GM21576 (cell line): ENCODE results near the gene DNAJA2.
"Not testable (repeated sequence)": the region's sequence is repeated elsewhere in the genome, so short reads cannot be mapped to it uniquely, and the experiment has no call there.

Source experiments
- ATAC-seq: cut with Tn5 transposase; IDR thresholded peaks from one replicate; pipeline ENCODE4 v1.9.1; 2021; ENCODE audit warnings: mild to moderate bottlenecking, moderate library complexity; ENCODE audit not compliant: unreplicated experiment

DNAJA2 gene

GRCh38 chr16:46975908-46976470 lies 2.5 kb upstream of the DNAJA2 start:
- ATAC-seq, result no peak

GRCh38 chr16:46975165-46975564 lies 1.7 kb upstream of the DNAJA2 start:
- no peak for ATAC-seq

DNA sequence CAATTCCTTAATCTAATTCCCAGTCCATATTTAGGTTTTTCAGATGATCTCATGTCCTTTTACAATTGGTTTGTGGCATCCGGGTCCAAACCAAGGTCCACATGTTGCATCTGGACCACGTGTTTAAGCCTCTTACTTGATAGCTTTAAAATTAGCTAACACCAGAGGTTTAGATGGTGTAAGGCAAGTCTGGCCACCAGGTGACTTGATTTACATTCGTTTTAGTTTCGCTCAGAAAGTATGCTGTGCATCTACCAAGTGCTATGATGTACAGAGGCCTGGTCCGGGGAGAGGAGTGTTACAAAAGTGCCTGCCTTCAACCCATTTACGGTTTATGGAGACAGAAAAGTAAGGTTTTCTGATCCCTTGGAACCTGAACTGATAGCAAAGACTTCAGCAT lies 878 bp upstream of the DNAJA2 start:
- ATAC-seq, result peak; percentile 29

DNA sequence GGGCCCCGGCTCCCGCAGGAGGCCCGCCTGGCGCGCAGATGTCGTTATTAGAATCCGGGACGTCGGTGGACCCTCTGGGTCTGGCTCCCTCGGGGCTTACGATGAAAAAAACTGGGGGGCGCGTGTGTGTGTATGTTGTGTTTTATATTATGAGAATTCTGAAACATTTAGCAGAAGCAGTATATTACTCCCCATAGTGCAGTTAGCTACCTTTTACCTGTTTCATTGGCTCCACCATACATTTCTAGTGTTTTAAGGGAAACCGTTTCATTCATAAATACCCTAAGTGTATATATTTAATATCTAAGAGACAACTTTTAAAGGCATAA lies 486 bp upstream of the DNAJA2 start:
- ATAC-seq, result no peak

- peak; percentile 44 for ATAC-seq
Measured at GRCh38 chr16:46972429-46973206, 856 bp downstream of the DNAJA2 start.

GRCh38 chr16:46971271-46971670 lies 2.2 kb downstream of the DNAJA2 start:
- ATAC-seq, result no peak

DNA sequence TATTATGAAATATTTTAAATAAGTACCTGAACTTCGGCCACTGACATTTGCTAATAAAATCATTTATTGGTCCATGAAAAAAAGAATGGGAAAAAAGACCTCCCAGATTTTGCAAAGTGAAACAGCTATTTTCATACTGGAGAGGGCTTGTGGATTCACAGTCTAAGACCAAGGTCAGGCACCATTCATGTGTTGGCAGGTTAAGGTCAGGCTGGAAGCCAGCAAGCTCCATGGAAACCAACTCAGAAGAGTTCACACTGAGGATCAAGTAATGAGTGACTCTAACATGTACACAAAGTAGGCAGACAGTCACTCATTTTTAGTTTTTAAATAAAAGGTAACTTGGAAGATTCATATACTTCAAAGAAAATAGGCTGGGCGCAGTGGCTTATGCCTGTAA lies 3.4 kb downstream of the DNAJA2 start:
- ATAC-seq, result no peak

DNA sequence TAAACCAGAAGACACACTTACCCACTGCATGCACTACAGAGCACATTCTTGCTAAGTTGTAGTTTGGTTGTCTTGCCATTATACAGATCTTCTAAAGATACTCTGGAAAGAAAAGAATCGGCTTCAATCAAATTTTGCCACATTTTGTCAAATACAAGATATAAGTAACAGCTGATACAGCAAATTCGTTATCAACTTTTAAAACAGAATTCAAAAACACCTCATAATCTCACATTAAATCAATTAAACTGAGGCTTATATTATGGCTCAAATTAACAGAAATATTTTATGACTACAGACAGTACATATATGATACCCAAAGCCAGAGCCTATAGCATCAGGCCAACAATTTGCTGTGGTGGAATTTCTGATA lies 5.4 kb downstream of the DNAJA2 start:
- no peak for ATAC-seq

DNA sequence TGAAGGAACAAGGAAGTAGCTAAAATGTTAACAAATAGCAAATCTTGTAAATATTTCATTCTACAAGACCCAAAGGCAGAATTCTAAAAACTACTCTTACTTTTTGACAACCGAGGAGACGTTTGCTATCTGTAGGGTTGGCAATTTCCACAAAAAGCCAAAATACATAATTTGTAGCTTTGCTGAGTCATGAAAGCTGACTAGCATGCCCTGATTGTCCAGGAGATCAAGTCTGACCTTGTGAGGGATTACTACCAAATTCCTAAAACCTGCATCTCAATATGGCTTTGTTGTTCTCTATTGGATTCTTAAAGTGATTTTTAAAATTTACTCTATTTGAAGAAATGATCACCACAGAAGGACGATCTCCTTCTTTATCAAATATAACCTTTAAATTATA lies 10.8 kb downstream of the DNAJA2 start:
- ATAC-seq, result no peak

DNA sequence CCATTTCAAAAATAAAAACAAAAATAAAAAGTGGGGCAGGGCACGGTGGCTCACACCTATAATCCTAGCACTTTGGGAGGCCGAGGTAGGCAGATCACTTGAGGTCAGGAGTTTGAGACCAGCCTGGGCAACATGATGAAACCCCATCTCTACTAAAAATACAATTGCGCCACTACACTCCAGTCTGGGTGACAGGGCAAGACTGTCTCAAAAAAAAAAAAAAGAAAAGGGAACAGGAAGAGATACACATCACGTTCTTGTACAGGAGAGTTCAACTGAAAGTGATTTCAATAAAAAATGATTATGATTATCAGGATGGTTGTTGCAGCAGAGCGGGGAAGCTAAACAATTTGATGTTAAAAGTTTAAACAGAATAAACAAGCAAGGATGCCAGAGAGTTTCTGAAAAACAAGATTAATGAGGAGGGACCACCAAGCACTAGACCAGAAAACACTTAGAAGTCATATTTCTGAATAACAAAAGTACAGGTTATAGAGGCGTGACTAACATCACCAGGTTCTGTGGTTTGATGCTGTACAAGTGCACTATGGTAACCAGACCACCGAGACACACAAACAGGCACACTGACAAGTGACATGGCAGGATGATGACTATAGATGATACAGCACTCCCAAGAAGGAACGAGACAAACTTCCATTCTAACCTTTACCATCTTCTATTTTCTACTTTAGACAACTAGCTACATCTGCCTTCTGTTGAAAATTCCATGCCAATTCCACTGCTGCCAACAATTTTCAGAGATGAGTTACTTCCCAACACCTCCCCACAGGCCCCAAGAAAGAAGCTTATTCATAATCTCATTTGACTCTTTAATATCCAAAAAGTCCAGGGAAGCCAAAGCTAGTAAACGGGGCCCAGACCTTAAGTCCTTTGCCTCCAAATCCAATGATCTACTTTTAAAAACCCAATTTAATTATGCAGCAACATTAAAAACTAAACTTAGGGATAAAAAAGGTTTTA lies 11.8 kb downstream of the DNAJA2 start:
- peak; percentile 50 for ATAC-seq

DNA sequence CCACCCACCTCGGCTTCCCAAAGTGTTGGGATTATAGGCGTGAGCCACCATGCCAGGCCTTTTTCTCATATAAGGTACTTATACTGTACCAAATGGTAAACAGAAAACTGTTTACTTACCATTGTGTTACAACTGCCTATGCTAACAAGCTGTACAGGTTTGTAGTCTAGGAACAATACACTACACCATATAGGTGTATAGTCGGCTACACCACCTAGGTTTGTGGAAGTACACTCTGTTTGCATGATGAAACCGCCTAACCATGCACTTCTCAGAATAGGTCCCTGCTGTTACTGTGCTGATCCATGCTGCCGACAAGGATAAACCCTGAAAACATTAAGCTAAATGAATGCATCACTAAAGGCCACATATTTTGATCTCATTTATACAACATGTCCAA lies 18.9 kb downstream of the DNAJA2 start:
- no peak for ATAC-seq

GRCh38 chr16:46950009-46950408 lies 23.5 kb downstream of the DNAJA2 start:
- ATAC-seq, result no peak

DNA sequence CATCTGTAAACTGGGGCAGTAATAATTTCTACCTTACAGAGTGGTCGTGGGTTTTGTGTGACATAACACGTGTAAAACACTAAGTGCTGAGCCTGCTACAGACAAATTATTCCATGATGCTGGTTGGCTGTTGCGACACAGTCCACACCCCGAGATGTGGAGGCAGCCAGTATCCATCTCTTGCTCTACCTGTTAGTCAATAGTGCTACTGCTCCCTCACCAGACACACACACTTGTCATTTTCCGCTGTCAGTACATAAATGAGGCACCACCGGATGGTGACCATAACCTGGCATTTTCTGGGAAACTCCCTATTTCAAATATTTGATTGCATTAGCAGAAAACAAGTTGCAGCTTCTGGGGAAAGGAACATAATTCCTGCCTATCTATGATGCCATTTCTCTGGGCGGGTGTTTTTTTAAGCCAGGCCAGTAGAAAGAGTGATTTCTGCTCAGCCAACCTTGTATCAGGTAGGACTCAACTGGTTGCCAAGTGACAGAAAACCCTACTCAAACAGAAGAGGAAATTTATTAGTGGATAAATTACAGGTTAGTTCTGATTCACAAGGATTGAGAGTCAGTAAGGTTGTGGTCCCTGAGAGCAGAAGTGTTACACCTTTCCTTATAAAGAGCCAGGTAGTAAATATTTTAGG lies 24.1 kb downstream of the DNAJA2 start:
- no peak for ATAC-seq

DNA sequence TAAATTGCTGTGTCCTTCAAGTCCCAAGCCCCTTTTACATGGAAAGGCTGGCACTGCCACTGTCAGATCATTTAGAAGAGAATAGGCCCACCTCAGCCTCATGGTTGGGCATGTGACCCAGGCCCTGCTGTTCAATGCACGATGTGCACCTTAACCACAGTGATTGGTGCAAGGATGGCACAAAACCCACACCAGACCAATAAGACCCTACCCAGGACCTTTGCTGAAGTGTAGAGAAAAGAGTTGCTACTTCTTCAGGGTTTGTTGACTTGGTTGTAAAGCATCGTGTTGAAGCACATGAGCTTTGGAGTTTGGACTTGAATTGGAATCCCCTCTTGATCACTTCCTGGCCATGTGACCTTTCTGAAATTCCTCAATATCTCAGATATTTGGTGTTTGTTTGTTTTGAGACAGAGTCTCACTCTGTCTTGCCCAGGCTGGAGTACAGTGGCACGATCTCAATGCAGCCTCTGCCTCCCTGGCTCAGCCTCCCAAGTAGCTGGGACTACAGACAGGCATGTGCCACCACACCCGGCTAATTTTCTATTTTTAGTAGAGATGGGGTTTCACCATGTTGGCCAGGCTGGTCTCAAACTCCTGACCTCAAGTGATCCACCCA lies 24.8 kb downstream of the DNAJA2 start:
- no peak for ATAC-seq

DNA sequence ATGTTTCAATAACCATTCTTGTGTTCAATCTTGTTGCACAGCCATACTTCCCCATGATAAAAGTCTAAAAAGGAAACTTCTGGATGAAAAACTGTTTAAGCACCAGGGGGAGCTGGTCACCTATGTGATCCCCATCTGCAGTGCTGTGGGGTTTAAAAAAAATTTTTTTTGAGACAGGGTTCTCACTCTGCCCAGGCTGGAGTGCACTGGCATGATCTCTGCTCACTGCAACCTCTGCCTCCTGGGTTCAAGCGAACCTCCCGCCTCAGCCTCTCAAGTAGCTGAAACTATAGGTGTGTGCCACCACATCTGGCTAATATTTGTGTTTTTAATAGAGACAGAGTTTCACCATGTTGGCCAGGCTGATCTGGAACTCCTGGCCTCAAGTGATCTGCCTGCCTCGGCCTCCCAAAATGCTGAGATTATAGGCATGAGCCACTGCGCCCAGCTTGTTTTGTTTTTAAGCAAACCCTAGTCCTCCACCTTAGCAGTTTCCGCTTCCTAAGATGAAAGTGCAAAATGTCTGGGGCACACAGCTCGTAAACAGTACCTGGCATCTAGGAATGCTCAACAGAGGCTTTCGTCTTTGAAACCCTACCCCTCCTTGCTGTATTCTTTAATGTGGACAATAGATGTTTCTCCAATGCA lies 25.4 kb downstream of the DNAJA2 start:
- ATAC-seq, result no peak

- not testable (repeated sequence) for ATAC-seq
Measured at GRCh38 chr16:46944713-46945112, 28.8 kb downstream of the DNAJA2 start.

- no peak for ATAC-seq
Measured at GRCh38 chr16:46937536-46937935, 35.9 kb downstream of the DNAJA2 start.

DNA sequence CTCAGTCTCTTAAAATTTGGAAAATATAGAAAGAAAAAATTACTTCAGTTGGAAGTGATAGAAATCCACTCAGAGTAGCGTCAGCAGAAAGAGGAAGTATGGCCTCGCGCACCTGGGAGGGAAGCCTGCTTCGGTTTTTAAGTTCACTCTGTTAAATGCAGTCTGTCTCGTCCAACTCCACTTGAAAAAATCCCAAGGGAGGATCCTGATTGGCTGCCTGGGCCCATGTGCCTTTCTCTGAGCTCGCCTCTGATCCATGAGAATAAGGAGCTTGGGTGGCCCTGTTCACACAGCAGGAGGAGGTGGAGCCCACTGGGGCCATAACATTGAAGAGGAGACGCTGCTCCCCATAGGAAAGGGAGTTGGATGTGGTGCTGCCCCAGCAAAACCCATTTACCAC lies 40.7 kb downstream of the DNAJA2 start:
- ATAC-seq, result no peak

DNA sequence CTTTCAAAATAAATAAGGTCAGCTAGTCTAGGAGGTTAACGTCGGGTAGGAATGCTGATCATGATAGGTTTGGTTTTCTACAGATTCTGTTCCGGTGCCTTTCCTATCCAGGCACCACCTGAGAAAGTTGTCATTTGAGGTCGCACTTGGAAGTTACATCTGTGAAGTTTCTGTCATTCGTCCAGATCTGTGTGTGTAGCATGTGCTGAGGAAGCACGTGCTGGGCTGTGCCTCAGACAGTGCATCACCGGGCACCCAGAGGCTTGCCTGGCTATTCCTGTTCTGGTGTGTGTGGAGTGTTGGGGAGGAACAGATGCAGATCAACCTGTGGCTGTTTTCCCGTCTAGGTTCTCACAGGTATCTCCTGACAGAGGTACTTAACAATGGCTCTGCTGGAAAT lies 42.6 kb downstream of the DNAJA2 start:
- ATAC-seq, result no peak
